Inferior parietal cortex (tissue), 1 donor: Measurements from ENCODE around the gene CPXM2.

Experiments used
- DNase-seq: peaks from one replicate; pipeline ENCODE4 v3.0.0-alpha.2; 2016; ENCODE audit errors: extremely low spot score

CPXM2 gene

DNA sequence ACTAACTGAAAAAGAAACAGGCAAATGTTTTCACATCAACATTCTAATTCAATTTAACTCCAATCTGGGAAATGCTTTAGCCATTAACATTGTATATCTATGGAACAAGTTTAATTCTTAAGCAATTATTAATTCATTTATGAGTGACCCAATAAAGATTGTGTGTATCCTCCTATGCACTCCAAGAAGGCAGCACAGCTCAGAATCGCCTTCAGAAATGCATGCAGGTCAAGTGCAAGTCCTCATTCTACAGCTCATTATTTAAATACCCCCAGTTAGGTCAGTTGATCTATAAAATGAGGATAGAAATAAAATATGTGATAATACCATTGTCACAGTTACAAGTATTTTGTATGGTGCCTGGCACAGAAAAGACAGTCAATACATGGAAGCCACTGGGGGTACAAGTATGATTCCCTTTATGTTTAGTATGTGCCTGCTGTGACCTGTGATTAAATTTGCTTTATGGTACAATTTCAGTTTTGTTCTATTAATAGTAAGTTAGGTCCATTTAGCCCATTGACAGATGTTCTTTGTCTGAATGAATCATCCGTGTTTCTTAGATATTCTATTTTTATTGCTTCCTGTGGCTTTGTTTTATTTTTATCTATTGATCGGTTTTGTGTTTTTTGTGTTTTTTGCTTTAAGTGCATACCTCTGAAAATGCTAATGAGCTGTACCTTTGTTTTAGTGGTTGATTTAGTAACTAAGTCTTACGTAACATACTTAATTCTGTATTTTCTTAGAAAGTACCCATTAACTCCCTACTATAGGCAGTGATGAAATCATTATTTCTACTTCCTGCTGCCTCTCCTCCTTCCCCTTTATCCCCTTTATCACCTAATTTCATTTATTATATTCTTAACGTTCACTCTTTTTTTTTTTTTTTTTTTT lies 42.8 kb downstream of the CPXM2 start:
- no peak for DNase-seq

DNA sequence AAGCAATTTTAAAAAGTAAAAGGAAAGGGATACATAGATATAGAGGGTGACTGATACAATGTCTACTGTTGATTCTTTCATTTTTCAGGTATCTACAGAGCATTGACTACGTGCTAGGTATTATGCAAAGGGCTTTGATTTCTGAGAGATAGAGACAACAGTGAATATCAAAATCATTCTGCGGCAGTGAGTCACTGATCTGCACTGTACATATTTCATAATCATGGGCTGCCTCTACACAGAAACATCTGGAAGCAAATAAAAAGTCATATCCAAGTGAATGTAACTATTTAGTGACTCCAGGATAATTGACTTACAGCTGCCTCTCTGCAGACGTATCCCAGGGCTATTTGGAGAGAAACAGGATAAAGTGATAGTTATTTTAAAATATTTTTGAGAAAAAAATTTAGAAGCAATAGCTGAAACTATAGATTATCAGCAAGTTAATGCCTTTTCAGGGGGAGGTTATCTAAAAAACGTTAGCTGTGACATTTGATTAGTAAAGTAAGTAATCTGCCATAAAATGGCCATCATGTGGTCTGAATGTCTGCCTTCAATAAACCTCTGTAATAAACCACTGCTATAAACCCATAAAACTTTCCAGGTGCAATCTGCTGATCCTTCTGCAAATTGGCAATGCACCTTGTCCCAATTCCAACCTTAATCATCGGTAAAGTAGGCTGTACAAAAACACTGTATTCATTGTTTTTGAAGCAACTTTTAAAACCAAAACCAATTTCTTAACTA lies 43.7 kb downstream of the CPXM2 start:
- no peak for DNase-seq

DNA sequence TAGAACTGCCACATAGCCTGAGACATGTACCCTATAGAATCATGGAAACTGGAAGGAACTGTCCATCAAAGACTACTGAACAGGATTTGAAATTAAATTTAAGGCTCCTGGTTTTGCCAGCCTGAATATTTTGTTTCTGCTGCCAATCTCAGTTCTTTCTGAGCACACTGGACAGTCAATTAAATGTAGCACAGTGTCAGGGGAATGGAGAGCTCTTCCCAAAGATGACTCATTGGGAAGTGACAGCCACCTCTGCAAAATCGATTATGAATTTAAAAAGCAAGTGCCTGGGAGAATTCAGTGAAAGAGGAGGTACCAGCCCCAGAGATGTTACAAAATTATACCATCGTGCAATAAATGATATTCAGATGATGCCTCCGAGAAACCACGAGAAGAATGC lies 47.8 kb downstream of the CPXM2 start:
- DNase-seq, result no peak

DNA sequence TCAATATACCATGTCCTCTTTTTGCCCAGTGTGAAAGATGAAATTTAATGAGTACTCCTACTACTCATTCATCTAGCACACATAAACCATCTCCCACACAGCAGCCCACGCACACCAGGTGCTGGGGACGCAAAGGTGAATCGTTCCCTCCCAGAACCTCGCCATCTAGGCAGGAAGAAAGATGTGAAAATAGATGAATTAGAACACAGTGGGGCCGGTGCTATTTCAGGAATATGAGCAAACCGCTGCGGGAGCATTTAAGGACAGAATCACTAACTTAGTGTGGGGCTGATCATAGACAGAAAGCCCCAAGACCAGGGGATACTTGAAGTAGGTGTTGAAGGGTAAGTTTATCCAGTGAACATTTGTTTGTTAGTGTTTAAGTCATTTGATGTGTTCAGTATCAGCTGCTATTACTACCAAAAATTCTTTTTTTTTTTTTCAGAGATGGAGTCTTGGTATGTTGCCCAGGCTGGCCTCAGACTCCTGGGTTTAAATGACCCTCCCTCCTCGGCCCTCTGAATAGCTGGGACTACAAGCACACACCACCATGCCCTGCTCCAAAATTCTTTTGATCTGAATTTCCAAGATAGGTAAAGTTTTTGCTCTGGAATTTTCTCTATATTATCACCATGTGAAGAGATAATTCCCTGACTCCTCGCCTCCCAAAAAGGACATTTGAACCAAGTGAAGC lies 48.8 kb downstream of the CPXM2 start:
- DNase-seq, result no peak

DNA sequence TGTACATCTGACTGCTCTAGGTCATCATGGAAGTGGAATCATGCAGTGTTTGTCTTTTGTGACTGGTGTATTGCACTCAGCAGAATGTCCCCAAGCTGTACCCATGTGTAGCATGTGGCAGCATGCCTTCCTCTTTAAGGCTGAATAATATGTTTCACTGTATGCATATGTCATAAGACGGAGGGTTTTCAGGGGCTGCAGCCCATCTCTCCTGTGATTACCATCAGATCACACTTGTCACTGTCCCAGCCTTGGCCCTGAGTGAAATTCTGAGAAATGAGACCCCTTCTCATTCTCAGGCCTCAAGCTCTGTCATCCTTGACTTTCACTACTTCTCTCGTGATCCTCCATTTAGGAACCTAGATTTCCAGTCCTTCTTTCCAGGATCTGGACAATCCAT lies 50.0 kb downstream of the CPXM2 start:
- DNase-seq, result no peak

DNA sequence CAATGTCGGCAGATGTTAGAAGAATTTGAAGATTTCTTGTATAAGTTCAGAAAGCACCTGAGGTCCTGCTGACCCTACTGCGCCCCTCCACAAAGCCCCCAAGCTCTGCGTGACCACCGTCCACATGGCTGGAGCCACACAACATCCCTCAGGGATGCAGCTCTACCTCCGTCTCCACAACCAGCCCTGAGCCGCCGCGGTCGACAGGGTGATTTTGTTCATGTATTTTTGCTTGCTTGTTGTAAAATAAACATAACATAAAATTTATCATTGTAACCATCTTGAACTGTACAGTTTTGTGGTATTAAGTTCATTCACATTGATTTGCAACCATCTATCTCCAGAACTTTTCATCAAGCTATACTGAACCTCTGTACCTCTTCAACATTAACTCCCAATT lies 50.5 kb downstream of the CPXM2 start:
- DNase-seq, result no peak

DNA sequence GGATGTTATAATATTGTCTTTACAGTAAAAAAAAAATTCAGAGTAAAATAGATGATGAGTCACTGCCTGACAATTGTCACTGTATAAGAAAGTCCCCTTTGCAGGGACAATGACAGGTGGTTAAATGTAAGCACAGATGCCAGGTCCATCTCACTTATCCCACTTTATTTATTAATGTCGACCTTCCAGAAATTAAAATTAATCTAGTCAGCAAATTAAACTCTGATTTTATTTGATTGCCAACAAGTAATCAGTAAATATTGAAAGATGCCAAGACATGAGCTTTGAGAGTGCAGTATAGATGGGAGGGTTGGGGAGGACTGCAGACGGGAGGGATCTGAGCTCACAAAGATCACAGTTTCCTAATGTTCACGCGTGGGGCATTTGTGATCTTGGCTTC lies 50.9 kb downstream of the CPXM2 start:
- no peak for DNase-seq

DNA sequence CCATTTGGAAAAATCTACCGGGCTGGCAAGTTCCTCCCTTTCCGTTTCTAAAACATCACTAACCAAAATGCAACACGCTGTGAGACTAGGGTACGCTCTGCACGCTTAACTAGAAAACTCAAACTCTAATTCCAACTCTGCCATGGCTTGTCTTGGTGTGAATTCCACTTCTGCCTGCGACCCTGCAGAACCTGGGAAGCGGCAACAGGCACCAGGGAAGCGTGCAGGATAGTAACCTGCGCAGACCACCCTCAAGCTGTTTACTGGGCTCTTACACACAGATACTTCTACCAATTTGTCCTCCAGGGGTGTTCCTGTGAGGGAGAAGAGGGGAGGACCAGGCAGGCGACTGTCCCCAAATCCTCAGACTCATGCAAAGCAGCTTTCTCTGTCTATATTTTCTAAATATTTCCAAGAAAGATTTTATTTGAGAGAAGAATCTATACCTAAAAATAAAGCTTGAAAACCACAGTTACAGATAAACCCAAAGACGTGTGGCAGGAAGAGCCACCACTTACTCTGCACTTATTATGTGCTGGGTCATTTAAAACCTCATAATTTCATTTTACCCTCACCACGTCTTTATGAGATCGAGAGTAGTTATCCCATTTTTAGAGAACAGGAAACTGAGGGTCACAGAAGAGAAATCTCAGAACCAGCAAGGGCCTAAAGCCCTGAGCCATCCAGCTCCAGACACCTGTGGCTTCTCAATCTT lies 52.9 kb downstream of the CPXM2 start:
- DNase-seq, result no peak

DNA sequence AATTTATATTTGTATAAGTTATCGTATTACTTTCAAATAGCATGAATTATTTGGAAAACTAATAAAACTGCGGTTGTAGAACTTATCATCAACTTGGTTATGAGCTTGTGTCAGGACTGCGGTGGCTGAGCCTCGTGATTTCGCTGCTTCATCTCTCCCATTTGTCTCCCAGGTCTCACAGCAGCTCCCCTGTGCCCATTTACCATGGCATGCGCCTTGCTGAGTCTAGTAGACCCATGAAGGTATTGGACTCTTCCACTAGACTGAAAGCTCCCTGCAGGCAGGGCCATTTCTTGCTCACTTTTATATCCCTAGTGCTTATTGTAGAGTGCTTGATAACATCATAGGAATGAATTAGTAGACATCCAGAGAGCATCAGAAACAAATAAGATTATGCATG lies 53.9 kb downstream of the CPXM2 start:
- DNase-seq, result no peak

DNA sequence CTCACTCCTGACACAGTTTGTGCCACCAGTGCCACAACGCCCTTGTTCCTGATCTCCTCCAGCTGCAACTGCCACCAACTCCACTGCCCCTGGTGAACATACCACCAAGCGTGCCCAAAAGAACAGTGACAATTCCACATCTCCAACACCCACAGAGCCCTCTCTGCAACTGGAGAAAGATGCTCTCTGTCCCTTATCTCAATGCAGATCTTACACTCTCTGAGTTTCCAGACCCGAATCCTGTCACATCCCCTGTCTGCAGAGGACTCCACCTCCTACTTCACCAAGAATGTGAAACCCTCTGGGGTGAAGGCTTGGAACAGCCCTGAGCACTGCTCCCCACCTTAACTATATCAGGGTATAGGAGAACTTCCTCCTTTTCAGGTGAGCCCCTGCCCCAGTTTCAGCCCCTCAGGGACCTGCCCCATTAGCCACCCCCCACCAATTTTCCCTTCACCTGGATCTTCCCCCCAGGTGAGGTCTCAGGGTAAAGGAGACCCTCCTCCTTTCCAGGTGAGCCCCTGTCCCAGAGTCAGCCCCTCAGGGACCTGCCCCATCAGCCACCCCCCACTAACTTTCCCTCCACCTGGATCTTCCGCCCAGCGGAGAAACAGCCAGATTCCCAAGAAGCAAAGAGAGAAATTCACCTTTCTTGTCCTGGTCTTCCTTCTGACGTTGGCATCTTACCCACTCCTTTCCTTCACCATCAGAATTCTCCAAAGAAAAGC lies 55.0 kb downstream of the CPXM2 start:
- no peak for DNase-seq

DNA sequence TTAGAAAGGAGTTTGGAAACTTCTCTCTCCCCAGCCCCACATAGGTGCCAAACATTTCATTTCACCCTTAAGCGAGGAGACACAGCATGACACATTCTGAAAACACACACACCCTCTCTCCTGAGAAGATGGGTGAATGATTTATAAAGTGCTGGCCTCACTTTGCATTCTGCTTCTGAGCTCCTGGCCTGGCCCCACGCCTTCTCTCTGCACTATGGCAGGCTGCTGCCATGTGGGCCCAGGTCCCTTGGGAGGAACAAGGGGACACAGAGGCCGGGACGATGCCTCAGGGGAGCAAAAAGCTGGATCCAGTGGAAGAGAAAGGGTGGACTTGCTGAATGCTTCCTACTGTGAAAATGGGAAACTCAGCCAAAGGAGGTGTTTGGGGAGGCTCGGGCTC lies 56.0 kb downstream of the CPXM2 start:
- no peak for DNase-seq

DNA sequence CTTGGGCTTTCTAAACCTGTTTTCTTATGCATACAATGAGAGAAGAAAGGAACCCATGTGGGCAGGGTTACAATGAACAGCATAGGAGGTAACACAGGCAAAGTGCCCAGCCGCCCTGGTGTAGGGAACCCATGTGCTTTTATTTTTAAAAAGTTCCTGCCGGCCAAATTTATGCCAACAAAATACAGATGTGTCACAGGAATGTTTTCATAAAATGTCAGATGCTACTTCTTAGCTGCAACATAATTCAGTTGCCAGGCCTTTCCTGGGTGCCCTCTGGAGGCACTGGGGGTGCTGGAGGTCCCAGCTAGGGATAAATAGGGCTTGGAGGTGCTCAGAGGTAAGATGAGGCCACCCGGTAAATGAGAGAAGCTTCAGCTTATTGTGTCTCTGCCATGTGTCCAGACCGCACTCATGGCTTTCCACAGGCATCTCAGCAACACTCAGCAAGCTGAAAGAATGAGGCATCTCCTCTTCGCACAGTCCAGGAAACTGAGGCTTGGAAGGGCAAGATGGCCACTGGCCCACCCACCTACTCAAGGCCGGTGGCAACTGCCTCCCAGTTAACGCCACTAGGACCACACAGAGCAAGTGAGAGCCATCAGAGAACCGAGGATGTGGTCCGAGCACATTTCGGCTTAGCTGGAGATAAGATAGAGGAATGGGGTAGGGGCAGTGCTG lies 58.3 kb downstream of the CPXM2 start:
- DNase-seq, result no peak

DNA sequence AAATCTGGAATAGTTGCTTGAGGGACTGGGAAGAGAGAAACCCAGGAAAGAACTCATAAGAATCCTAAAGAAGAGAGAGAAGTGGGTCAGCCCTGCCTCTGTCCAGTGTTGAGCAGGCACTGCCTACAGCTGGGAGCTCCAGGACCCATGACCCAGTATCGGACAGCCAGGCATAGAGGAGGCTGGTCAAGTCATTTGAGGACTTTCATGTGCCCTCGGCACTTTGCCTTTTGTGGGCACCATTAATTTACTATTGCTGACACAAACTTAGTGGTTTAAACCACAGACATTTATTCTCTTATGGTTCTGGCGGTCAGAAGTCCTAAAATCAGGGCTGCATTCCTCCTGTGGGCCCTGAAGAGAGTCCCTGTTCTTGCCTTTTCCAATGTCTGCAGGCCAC lies 60.3 kb downstream of the CPXM2 start:
- no peak for DNase-seq

DNA sequence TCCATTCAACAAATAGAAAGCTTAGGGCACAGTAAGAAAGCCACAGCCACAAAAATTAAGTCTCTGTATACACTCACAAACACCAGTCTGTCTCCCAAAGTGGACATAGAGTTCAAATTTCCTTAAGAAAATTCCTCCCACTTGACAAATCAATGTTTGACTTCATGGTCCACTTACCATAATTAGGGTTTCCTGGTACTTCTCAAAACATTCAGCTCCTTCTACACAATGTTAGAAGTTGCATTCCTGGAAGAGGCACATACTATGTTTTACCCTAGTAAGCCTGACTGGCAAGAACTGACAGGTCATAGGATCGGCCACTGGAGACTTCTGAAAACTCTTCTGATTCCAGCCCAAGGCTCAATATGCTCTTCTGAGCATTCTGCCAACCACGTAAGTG lies 70.5 kb downstream of the CPXM2 start:
- DNase-seq, result no peak

DNA sequence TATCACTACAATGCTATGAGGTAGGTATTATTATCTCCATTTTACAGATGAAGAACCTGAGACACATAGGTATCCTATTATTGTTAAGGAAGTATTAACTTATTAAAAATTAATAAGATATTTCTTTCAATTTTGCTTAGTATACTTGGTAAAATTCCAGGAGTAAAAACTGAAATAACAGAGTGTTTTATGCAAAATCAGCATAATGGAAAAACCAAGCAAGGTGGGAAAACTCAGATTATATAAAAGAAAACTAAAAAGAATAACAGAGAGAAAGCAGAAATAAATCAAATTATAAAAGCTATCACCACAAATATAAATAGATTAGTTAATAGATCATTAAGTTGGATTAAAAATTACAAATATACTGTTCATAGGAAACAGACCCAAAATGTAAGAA lies 82.0 kb downstream of the CPXM2 start:
- DNase-seq, result no peak

DNA sequence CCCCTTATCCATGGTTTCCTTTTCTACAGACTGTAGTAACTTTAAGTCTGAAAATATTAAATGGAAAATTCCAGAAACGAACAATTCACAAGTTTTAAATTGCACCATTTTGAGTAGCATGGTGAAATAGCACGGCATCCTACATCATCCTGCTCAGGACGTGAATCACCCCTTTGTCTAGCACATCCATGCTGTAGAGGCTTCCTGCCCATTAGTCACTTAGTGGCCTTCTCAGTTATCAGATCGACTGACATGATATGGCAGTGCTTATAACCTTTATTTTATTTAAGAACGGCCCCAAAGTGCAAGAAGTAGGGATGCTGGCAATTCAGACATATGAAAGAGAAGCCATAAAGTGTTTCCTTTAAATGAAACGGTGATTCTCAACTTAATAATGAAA lies 82.7 kb downstream of the CPXM2 start:
- no peak for DNase-seq

DNA sequence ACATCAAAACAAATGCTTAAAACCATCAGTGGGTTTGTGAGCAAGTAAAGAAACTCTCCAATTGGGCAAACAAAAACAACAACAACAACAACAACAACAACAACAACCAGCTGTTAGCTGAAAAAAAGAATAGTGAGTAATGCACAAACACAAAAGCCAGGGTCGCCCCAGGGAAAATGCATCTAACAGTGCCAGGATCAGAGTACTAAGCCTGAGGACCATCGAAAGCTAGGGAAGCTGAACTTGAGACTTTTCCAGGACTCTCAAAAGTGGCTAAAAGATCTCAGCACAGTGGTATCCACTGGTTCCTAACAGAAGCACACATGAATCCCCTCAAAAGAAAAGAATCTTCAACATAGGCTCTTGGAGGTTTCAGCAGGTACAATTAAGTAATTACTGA lies 83.3 kb downstream of the CPXM2 start:
- no peak for DNase-seq

DNA sequence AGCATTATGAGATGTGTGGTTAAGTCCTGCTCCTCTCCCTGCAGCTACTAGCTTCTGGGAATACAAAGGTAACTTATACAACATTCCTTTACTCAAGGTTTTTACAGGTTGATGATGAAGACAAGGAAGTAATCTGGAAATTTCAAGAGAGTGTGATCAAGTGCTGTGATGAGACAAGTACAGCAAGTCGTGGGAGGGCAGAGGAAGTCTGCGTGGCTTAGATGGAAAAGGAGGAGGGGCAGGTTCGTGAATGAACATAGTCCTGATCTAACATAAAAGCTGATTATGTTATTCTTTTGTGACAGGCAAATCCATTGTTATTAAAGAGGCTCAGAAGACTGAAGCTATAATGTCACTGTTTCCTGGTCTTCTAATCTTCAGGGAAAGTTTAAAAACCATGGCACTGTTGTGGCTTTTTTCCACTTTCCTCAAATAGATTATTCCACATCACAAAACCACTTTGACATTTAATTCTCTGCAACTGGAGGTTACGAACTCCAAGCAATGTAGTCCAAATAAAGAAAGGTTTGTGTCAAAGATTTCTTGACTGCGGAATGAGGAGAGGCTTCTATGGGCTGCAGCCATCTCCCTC lies 84.1 kb downstream of the CPXM2 start:
- no peak for DNase-seq

DNA sequence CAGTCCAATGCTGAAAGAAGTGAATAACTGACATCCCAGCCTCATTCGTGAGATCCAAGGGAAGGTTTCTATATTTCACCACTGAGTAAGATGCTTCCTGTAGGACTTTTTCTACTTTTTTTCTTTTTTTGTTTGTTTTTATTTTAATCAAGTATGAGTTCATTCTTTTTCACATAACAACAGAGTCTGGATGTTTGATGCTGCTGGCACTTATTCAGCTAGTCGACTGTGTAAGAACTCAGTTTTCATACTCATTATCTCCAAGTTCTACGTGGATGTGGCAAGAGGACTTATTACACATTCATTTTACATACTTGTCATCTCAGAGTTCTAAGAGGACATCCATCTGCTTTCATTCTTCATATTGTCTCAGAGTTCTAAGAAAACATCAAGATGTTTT lies 86.9 kb downstream of the CPXM2 start:
- no peak for DNase-seq

DNA sequence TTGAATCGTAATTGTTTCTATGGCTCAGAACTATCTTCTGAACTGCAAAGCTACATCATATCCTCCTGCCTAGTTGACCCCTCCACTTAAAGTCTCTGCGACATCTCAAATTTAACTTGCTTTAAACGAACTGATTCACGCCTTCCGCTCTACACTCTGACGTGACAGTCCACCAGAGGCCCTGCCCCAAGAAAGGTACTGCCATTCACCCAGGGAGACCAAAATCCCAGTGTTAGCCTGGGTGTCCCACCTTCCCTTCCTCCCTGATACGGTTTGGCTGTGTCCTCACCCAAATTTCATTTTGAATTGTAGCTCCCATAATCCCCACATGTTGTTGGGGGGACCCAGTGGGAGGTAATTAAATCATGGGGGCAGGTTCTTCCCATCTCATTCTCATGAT lies 90.8 kb downstream of the CPXM2 start:
- DNase-seq, result no peak
